HG02623 (cell line): ENCODE data around the gene BBS5.
A peak's percentile ranks its signal among the peaks of the same experiment; 100 is the strongest.
"Not testable (repeated sequence)": the region's sequence is repeated elsewhere in the genome, so short reads cannot be mapped to it uniquely, and the experiment has no call there.

Experiments used
- ATAC-seq: cut with Tn5 transposase; IDR thresholded peaks from one replicate; pipeline ENCODE4 v1.9.1; 2021; ENCODE audit warnings: moderate library complexity; ENCODE audit not compliant: unreplicated experiment

BBS5 gene

DNA sequence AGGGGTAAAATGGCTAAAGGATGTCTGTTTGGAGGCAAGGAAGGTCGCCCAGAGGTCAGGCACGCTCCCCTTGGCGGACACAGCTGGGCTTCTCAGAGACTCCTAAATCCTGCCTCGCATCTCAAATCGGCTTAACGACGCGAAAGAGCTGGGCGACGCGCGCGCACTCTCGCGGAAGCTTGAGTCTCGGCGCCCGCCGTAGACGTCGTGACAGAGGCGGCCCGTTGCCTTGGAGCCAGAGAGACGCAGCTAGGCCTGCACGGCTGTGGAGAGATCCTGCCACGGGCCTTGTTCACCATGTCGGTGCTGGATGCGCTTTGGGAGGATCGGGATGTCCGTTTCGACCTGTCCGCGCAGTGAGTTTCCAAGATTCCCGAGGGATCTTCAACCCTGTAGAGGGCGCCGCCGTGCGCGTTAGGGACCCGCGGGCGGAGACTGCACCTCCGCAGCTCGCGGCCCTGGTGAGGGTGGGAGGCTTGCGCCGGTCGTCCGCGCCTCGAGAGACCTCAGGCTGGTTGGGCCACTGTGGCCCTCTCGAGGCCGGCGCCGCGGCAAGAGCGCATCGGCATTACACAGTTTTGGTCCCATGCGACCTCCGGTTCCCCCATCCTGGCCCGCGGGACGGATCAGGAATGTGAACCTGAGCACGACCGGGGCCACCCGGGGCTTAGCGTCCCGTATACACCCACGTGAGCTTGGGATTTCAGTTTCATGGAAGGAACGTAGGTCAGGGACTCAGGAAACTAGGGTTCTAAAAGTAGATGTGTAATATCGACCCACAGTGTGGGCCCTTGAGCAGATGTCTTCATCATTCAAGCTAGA is at the start of gene BBS5:
BBS5 (plus strand) TSS at position 238 of the 822 bp plus-strand sequence; CDS start at position 298, 60 bp downstream.
- peak; percentile 96 for ATAC-seq

DNA sequence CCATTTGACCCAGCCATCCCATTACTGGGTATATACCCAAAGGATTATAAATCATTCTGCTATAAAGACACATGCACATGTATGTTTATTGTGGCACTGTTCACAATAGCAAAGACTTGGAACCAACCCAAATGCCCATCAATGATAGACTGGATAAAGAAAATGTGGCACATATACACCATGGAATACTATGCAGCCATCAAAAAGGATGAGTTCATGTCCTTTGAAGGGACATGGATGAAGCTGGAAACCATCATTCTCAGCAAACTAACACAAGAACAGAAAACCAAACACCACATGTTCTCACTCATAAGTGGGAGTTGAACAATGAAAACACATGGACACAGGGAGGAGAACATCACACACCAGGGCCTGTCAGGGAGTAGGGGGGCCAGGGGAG is 47.5 kb upstream of the BBS5 start:
- not testable (repeated sequence) for ATAC-seq

GRCh38 chr2:169434236-169434635 is 45.1 kb upstream of the BBS5 start:
- ATAC-seq: not testable (repeated sequence)

DNA sequence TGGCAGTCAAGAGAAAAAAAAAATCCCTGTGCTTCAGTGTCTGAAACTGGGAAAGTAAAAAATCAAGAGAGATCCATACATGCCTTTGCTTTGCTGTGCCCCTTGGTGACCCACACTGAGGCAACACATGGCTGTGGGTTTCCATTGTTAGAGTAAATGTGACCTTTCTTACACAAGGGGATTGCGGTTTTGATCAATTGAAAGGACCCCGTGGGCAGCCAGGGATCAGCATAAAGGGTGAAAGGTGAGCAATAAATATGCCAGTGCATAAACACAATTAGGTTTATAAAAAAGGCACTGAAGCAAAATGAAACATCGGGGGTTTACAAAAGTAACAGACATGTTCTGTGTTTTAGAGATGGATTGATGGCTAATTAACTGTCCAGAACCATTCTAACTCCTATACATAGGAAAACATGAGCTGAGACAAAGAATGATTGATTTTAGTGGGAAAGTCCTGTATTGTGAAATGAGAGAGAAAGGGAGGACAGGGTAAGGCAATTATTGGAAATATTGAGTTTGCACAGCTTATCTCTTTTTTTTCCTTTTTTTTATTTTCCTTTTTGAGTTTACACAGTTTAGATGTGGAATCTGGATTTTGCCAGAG is 40.7 kb upstream of the BBS5 start:
- ATAC-seq: no peak

GRCh38 chr2:169439900-169440299 is 39.4 kb upstream of the BBS5 start:
- ATAC-seq: no peak

GRCh38 chr2:169446452-169446851 is 32.8 kb upstream of the BBS5 start:
- ATAC-seq: no peak

DNA sequence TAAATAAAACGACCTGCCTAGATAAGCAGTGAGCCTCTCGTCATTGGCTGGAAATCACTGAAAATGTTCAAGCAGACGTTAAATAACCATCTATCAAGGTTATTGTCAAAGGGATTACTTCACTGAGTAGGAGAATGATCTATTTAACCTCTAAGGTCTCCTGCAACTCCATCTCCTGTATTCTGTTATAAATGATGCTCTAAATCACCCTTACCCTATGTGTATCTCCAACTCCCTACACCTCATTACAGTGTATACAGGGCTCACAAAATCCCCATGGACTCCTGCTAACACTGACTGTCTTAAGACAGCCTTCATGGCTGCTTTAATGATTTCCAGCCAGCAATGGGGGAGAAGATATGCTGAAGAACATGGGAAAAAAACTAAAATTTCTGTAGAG is 31.0 kb upstream of the BBS5 start:
- no peak for ATAC-seq

- ATAC-seq: no peak
These were observed 30.4 kb upstream of the BBS5 start for GRCh38 chr2:169448865-169449264.

DNA sequence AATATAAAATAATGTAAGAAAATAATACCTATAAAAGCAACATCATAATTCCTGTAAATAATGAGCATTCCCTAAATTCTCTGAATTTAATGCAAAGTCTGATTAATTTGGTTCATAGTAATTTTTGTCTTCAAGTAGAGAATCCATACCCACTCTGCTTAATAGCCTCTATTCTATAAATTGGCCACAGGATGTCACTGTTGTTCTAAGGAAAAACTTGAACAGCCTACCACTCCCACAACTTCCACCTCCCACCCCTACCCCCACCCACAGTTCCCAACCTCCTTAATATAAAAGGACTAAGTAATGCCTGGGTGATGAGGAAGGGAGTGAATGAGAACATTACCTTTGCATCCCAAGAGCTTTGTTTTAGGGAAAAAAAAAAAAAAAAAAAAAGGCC is 27.2 kb upstream of the BBS5 start:
- no peak for ATAC-seq

DNA sequence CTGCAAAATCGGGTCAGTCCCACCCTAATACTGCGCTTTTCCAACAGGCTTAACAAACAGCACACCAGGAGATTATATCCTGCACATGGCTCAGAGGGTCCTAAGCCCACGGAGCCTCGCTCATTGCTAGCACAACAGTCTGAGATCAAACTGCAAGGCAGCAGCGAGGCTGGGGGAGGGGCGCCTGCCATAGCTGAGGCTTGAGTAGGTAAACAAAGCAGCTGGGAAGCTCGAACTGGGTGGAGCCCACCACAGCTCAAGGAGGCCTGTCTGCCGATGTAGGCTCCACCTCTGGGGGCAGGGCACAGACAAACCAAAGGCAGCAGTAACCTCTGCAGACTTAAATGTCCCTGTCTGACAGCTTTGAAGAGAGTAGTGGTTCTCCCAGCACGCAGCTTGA is 26.2 kb upstream of the BBS5 start:
- not testable (repeated sequence) for ATAC-seq

- no peak for ATAC-seq
These were observed 18.2 kb upstream of the BBS5 start for GRCh38 chr2:169461143-169461542.

DNA sequence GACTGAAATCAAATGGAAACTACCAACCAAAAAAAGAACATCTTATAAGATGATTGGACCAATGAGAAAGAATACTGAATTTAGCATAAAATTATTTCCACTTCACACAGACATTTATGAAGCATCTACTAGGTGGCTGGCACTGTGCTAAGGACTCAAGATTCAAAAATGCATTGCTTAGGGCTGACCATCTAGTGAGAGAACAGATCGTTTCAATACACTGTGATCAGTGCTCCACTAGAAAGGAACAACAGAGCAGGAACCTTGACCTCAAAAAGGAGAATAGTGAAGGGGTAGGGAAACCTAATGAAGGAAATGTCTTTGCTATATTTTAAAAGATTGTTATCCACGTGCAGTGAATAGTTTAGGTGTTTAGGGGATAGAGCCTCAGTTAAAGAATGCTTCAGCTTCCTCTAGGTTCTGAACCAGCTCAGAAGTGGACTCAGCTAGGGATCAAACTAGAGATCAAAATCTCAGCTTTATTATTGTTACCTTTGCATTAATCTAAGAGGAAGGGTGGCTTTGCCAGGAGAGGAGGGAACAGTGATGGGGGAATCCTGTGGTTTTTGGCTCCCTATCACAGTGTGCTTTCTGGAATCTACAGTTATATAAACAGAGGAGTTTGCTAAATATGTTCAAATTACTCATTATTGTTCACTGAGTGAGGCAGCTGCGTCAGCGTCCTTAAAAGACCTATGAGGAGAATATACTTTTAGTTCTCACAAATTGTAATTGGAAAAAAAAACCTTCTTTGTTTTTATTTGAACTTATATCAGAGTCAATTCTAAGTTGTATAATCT is 16.2 kb upstream of the BBS5 start:
- ATAC-seq: no peak

GRCh38 chr2:169464466-169464865 is 14.8 kb upstream of the BBS5 start:
- ATAC-seq: no peak

GRCh38 chr2:169464882-169465281 is 14.4 kb upstream of the BBS5 start:
- ATAC-seq: no peak

GRCh38 chr2:169468841-169469240 is 10.5 kb upstream of the BBS5 start:
- ATAC-seq: no peak

DNA sequence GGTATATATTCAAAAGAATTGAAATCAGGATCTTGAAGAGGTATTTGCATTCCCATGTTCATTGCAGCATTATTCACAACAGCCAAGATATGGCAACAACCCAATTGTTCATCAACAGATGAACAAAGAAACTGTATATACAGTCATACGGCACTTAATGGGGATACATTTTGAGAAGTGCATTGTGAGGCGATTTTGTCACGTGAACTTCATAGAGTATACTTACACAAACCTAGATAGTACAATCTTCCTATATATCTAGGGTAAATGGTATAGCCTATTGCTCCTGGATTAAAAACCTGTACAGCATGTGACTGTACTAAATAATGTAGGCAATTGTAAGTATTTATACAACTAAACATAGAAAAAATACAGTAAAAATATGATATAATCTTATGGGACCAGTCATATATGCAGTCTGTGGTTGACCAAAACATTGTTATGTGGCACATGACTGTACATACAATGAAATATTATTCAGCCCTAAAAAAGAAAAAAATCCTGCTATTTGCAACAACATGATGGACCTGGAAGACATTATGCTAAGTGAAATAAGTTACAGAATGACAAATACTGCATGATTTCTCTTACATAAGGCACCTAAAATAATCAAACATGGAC is 9.2 kb upstream of the BBS5 start:
- no peak for ATAC-seq

DNA sequence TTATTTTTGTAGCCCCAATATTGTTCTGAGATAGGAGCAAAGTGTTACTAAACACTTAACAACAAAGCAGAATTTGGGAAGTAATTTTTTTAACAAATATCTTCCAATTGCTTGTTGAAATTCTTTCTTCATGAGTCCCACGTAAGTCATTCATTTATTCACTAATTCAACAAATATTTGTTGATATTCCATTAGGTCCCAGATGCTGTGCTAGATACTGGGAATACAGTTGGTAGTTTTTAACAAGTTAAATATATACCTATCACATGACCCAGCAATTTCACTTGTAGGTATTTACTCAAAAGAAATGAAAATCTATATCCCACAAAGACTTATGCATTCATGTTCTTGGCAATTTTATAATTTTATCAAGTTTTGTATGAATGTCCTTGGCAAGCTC is 7.0 kb upstream of the BBS5 start:
- ATAC-seq: no peak

DNA sequence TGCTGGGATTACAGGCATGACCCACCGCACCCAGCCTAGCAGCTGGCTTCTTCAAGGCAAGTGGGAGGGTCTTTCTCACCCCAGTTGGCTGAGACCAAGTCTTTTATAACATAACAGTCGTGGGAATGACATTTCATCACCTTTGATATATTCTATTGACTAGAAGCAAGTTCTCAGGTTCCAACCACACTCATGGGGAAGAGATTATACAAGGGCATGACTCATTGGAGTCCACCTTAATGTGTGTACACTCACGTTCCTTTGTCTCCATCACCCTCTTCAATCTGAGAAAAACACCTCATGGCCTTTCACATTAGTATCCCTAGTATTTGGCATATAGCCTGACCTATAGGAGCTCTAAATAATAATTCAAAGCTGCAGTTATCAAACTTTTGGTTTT is 2.8 kb upstream of the BBS5 start:
- no peak for ATAC-seq

- ATAC-seq: no peak
These were observed 955 bp upstream of the BBS5 start for GRCh38 chr2:169478339-169478738.

- ATAC-seq: no peak
These were observed 493 bp upstream of the BBS5 start for GRCh38 chr2:169478745-169479256.

DNA sequence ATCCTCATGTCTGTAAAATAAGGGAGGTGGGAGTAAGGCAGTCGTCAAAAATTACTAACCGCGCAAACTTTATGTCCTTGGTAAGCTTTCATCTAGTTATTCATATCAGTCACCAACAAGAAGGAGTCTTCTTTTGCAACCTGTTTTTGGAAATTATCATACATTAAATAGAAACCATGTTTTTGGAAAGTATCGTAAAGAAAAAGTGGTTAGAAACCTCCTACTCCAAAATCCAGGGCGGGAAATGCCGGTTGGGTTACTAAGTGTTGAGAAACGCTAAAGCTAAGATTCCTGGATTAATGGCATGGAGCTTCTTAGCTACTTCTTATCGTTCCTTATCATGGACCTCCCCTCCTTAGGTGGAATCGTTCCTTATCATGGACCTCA is 778 bp downstream of the BBS5 start:
- ATAC-seq: no peak
